Neutrophil (primary cell): ENCODE results near the gene ZFAND6.
"Not testable (repeated sequence)": the region's sequence is repeated elsewhere in the genome, so short reads cannot be mapped to it uniquely, and the experiment has no call there.

Experiments used
- H3K27ac ChIP-seq: fragments of 200-600 bp; sonication (generic); 2 replicates; pipeline ENCODE4 v1.5.1; 2016; ENCODE audit warnings: mild to moderate bottlenecking, moderate library complexity
- H3K27me3 ChIP-seq: fragments of 200-600 bp; sonication (generic); 2 replicates; pipeline ENCODE4 v1.6.0; 2016; ENCODE audit warnings: mild to moderate bottlenecking
- H3K36me3 ChIP-seq: fragments of 200-600 bp; sonication (generic); 2 replicates; pipeline ENCODE4 v1.5.1; 2017
- H3K4me1 ChIP-seq, 2 experiments: fragments of 200-600 bp in 1 of 2; sonication (generic) in 1 of 2; 1 replicate in 1 of 2; 2 replicates in 1 of 2; pipeline versions ENCODE4 v1.5.1 to v1.6.1; 2013 to 2016; ENCODE audit warnings: low read depth in 1 of 2, low read length in 1 of 2, mild to moderate bottlenecking in 1 of 2, moderate library complexity in 1 of 2; ENCODE audit not compliant: control insufficient read depth in 1 of 2, insufficient read depth in 1 of 2
- H3K4me3 ChIP-seq, 2 experiments: fragments of 200-600 bp in 1 of 2; sonication (generic) in 1 of 2; 1 replicate in 1 of 2; 2 replicates in 1 of 2; pipeline ENCODE4 v1.5.1; 2013 to 2016; ENCODE audit warnings: low read depth in 1 of 2, low read length in 1 of 2, mild to moderate bottlenecking in 1 of 2, moderate library complexity in 1 of 2
- H3K9me3 ChIP-seq: fragments of 200-600 bp; sonication (generic); 2 replicates; pipeline ENCODE4 v1.5.1; 2016
- TF ChIP-seq, protein P1 (sequence below): fragments of 200-600 bp; sonication (generic); IDR thresholded peaks from 2 replicates; pipeline ENCODE4 v1.5.1; 2016; ENCODE audit warnings: antibody characterized with exemption

Gene ZFAND6

DNA sequence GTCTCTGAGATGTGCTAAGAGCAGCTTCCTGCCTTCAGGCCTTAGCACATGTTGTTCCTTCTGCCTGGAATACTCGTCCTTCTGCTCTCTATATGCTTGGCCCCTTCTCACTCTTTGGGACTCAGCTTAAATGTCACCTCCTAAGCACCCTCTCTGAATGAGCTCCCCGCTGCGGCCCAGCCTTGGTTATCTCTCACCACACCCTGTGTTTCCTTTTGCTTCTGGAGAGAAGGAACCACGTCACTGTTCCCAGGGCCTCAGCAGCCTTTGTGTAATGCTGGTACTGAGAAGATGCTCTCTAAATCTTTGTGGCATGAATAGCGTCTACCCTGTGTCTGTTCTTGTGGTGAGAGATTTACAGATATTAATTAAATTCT lies 95.5 kb downstream of the ZFAND6 start:
- Histone ChIP-seq H3K27me3 (no peaks in the 10 kb centered on the region), H3K9me3 (no peaks in the 10 kb centered on the region), H3K27ac (no peak overlapping the region), H3K4me3 (no peak overlapping the region), H3K36me3 (no peaks in the 10 kb centered on the region), H3K4me1 (peaks cover 26 to 34% of the 10 kb centered on the region in 2 experiments)
- TF ChIP-seq, protein P1, sequence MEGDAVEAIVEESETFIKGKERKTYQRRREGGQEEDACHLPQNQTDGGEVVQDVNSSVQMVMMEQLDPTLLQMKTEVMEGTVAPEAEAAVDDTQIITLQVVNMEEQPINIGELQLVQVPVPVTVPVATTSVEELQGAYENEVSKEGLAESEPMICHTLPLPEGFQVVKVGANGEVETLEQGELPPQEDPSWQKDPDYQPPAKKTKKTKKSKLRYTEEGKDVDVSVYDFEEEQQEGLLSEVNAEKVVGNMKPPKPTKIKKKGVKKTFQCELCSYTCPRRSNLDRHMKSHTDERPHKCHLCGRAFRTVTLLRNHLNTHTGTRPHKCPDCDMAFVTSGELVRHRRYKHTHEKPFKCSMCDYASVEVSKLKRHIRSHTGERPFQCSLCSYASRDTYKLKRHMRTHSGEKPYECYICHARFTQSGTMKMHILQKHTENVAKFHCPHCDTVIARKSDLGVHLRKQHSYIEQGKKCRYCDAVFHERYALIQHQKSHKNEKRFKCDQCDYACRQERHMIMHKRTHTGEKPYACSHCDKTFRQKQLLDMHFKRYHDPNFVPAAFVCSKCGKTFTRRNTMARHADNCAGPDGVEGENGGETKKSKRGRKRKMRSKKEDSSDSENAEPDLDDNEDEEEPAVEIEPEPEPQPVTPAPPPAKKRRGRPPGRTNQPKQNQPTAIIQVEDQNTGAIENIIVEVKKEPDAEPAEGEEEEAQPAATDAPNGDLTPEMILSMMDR: no peak

DNA sequence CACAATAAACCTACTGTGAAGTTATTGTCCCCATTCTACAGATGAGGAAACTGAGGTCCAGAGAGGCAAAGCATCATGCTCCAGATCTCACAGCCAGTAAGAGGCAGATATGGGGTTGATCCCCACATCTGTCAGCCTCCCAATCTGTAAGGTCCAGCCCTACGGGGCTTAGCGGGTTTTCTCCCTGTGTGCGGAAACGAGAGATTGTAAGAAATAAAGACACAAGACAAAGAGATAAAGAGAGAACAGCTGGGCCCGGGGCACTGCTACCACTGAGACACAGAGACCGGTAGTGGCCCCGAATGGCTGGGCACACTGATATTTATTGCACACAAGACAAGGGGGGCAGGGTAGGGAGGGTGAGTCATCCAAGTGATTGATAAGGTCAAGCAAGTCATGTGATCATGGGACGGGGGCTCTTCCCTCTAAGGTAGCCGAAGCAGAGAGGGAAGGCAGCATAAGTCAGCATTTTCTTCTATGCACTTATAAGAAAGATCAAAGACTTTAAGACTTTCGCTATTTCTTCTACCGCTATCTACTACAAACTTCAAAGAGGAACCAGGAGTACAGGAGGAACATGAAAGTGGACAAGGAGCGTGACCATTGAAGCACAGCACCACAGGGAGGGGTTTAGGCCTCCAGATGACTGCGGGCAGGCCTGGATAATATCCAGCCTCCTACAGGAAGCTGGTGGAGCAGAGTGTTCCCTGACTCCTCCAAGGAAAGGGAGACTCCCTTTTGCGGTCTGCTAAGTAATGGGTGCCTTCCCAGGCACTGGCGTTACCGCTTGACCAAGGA lies 96.1 kb downstream of the ZFAND6 start:
- not testable (repeated sequence) for H3K36me3 ChIP-seq, H3K27ac ChIP-seq, H3K4me3 ChIP-seq, H3K27me3 ChIP-seq, H3K9me3 ChIP-seq
- H3K4me1 ChIP-seq: peaks cover 32 to 39% of the 10 kb centered on the region in 2 experiments

DNA sequence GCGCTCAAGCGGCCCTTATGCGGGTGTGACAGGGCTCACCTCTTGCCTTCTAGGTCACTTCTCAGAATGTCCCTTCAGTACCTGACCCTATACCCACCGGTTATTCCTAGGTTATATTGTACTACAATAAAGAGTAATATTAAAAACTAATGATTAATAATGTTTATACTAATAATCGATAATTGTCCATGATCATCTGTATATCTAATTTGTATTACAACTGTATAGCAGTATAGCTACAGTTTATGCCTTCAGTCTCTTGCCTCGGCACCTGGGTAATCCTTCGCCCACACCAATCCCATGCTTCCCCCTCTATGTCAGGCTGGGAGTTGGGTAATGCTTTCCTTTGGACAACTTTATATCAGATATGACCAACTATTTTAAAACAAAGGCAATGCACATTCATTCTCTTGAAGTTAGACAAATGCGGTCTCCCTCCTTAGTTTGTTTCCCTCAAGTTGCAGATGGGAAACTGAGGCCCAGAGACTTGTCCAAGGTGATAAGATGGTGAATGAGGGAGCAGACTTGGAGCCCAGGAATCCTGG lies 96.8 kb downstream of the ZFAND6 start:
- Histone ChIP-seq H3K4me3 (no peak overlapping the region), H3K4me1 (peaks cover 39 to 46% of the 10 kb centered on the region in 2 experiments), H3K27ac (no peak overlapping the region), H3K9me3 (no peaks in the 10 kb centered on the region), H3K27me3 (no peaks in the 10 kb centered on the region), H3K36me3 (no peaks in the 10 kb centered on the region)
- TF ChIP-seq, protein P1: no peak

- no peak overlapping the region for H3K27ac ChIP-seq
Measured at GRCh38 chr15:80157215-80157614, 97.7 kb downstream of the ZFAND6 start.

DNA sequence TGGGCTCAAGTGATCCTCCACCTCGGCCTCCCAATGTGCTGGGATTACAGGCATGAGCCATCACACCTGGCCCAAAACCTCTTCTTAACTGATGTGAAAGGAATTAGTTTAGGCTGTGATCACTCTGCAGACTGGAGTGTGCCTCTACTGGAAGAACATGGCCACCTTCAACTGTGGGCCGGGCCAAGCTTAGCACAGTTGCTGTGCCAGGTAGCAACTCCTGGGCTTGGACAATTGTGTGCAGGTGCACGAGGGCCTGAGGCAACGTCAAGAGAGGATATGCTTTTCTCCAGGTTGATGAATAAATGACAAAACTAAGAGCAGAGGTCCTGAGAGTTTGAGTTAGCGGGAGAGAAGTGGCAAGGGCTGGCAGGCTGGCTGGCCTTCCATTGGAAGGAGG lies 99.8 kb downstream of the ZFAND6 start:
- no peaks in the 10 kb centered on the region for H3K9me3 ChIP-seq
- H3K36me3 ChIP-seq: no peaks in the 10 kb centered on the region
- TF ChIP-seq, protein P1: no peak
- no peak overlapping the region for H3K4me3 ChIP-seq
- H3K27ac ChIP-seq: peak overlapping the region; percentile 86
- H3K4me1 ChIP-seq: peaks cover 35 to 40% of the 10 kb centered on the region in 2 experiments
- H3K27me3 ChIP-seq: no peaks in the 10 kb centered on the region

More at GRCh38 chr15:80157215-80157614, 97.7 kb downstream of the ZFAND6 start:
- H3K4me3 ChIP-seq: no peak overlapping the region
- H3K4me1 ChIP-seq: peaks cover 45 to 52% of the 10 kb centered on the region in 2 experiments
- H3K9me3 ChIP-seq: no peaks in the 10 kb centered on the region
- H3K27me3 ChIP-seq: no peaks in the 10 kb centered on the region
- no peaks in the 10 kb centered on the region for H3K36me3 ChIP-seq
- TF ChIP-seq, protein P1: no peak
